Right cardiac atrium (tissue), 5 donors: Measurements from ENCODE around the gene CCDC134. TPM values are rescaled to one million over a fixed set of nuclear protein-coding genes. Genes with fewer than 3 reads are reported as not detected.
"Not testable (repeated sequence)": the region's sequence is repeated elsewhere in the genome, so short reads cannot be mapped to it uniquely, and the experiment has no call there.

Source experiments
- ATAC-seq, 2 donors: fragments of 200-7000 bp; cut with Tn5 transposase; one replicate each; pipeline versions ENCODE4 v1.8.0 to v1.9.1; 2020; ENCODE audit warnings: moderate library complexity in 2 of 2, mild to moderate bottlenecking in 1 of 2
- DNase-seq, 3 donors: peaks; one replicate each; pipeline ENCODE4 v3.0.0-alpha.2; 2020
- H3K27ac ChIP-seq: one replicate; pipeline ENCODE4 v1.5.1; 2013; ENCODE audit warnings: mild to moderate bottlenecking, low read length, control low read depth, moderate library complexity
- H3K27me3 ChIP-seq: one replicate; pipeline ENCODE4 v1.6.1; 2013; ENCODE audit not compliant: control insufficient read depth, insufficient read depth
- H3K4me1 ChIP-seq: one replicate; pipeline ENCODE4 v1.6.1; 2013; ENCODE audit warnings: low read length; ENCODE audit not compliant: control insufficient read depth, insufficient read depth
- H3K4me3 ChIP-seq: one replicate; pipeline ENCODE4 v1.5.1; 2013; ENCODE audit warnings: low read length, control low read depth
- H3K9me3 ChIP-seq: one replicate; pipeline ENCODE4 v1.6.1; 2013; ENCODE audit warnings: low read length; ENCODE audit not compliant: control insufficient read depth
- WGBS: extraction: QIAGEN DNeasy Blood & Tissue Kit; methylation state at CpG from one replicate; pipeline ENCODE4 v1.1.7; 2013; 5-methylcytosine and 5-hydroxymethylcytosine counted together
- intact Hi-C, 4 donors: fragments of 100-400 bp; cut with DNase I; formaldehyde crosslinking; loops; one replicate each; pipeline versions ENCODE4 v1.11.0 to v1.14.0; 2022 to 2023
- polyA plus RNA-seq: library from polyadenylated mRNA; stranded (reverse); fragments of 200-250 nt; gene quantifications from one replicate; pipeline ENCODE4 v1.2.3, GENCODE V29; 2013
- total RNA-seq, 4 donors: library from RNA; stranded (reverse); fragmentation: NEBNext Ultra II Directional; extraction: Animal tissue kit (Norgen Biotek cat#: 25700); gene quantifications; one replicate each; pipeline ENCODE4 v1.2.1, GENCODE V29; 2021
- donor health status: healthy with polysubstance abuse.
- donor health status: DM: no; HTN: yes; CAD: no.
- donor health status: DM: no; HTN: no; CAD: no.
- donor health status: DM: no; HTN: yes; CAD: no; lungs with severe emphysema.
- donor health status: DM: yes; HTN: yes; CAD: no.

CCDC134 gene
- total and polyA plus RNA-seq, 5 donors = 2.2 to 6.6 (median 4.8) TPM

- 11% methylated on average over 14 of the region's 14 CpGs for WGBS
- Histone ChIP-seq H3K27ac (peak overlapping the region; percentile 83), H3K27me3 (no peaks in the 10 kb centered on the region), H3K4me1 (peaks cover 12% of the 10 kb centered on the region), H3K4me3 (peak overlapping the region; percentile 86), H3K9me3 (no peaks in the 10 kb centered on the region)
- DNase-seq (no peak), ATAC-seq (no peak)
- intact Hi-C loops = no loop called here
These were observed 33.8 kb downstream of the CCDC134 start for GRCh38 chr22:41834005-41834944.

- H3K4me3 ChIP-seq, H3K27ac ChIP-seq, intact Hi-C loops, DNase-seq, H3K27me3 ChIP-seq, H3K9me3 ChIP-seq, ATAC-seq: not testable (repeated sequence)
- H3K4me1 ChIP-seq = peaks cover 13% of the 10 kb centered on the region
- WGBS = 88% methylated on average over 8 of the region's 8 CpGs
These were observed 35.0 kb downstream of the CCDC134 start for GRCh38 chr22:41835462-41835861.

- H3K9me3 ChIP-seq = no peaks in the 10 kb centered on the region
- ATAC-seq (no peak), DNase-seq (no peak)
- no peak overlapping the region for H3K4me3 ChIP-seq
- intact Hi-C loops = no loop called here
- no peaks in the 10 kb centered on the region for H3K27me3 ChIP-seq
- peaks cover 17% of the 10 kb centered on the region for H3K4me1 ChIP-seq
- H3K27ac ChIP-seq = no peak overlapping the region
- 90% methylated on average over 2 of the region's 2 CpGs for WGBS
These were observed 36.1 kb downstream of the CCDC134 start for GRCh38 chr22:41836551-41836950.

- intact Hi-C loops = no loop called here
- peak overlapping the region; percentile 64 for H3K27ac ChIP-seq
- 42% methylated on average over 1 of the region's 1 CpG for WGBS
- ATAC-seq (no peak), DNase-seq (no peak)
- H3K4me1 ChIP-seq = peaks cover 17% of the 10 kb centered on the region
- no peaks in the 10 kb centered on the region for H3K9me3 ChIP-seq
- no peak overlapping the region for H3K4me3 ChIP-seq
- H3K27me3 ChIP-seq = no peaks in the 10 kb centered on the region
These were observed 38.6 kb downstream of the CCDC134 start for GRCh38 chr22:41838842-41839618.

GRCh38 chr22:41840216-41840615 is 39.7 kb downstream of the CCDC134 start:
- no peaks in the 10 kb centered on the region for H3K27me3 ChIP-seq
- peaks cover 20% of the 10 kb centered on the region for H3K4me1 ChIP-seq
- intact Hi-C loops = no loop called here
- ATAC-seq = no peak
- 88% methylated on average over 5 of the region's 5 CpGs for WGBS
- no peaks in the 10 kb centered on the region for H3K9me3 ChIP-seq
- no peak overlapping the region for H3K4me3 ChIP-seq
- DNase-seq = no peak
- H3K27ac ChIP-seq = no peak overlapping the region

GRCh38 chr22:41841085-41841712 is 40.7 kb downstream of the CCDC134 start:
- Histone ChIP-seq H3K4me3 (no peak overlapping the region), H3K27me3 (no peaks in the 10 kb centered on the region), H3K4me1 (peaks cover 24% of the 10 kb centered on the region), H3K27ac (peak overlapping the region; percentile 42), H3K9me3 (no peaks in the 10 kb centered on the region)
- WGBS = 28% methylated on average over 3 of the region's 3 CpGs
- DNase-seq (peak in 1 of 3 donors; percentile 61), ATAC-seq (peak; percentile 55 to 66)
- intact Hi-C loops = no loop called here

GRCh38 chr22:41842996-41843970 is 42.8 kb downstream of the CCDC134 start:
- Histone ChIP-seq H3K27me3 (no peaks in the 10 kb centered on the region), H3K4me3 (no peak overlapping the region), H3K4me1 (peaks cover 24% of the 10 kb centered on the region), H3K27ac (no peak overlapping the region), H3K9me3 (no peaks in the 10 kb centered on the region)
- intact Hi-C loops = no loop called here
- WGBS = 92% methylated on average over 8 of the region's 8 CpGs
- no peak for DNase-seq
- no peak for ATAC-seq

GRCh38 chr22:41844036-41844435 is 43.6 kb downstream of the CCDC134 start:
- WGBS = 58% methylated on average over 1 of the region's 1 CpG
- DNase-seq (no peak), ATAC-seq (no peak)
- Histone ChIP-seq H3K27ac (no peak overlapping the region), H3K9me3 (no peaks in the 10 kb centered on the region), H3K4me3 (no peak overlapping the region), H3K27me3 (no peaks in the 10 kb centered on the region), H3K4me1 (peaks cover 23% of the 10 kb centered on the region)
- intact Hi-C loops = no loop called here

GRCh38 chr22:41844513-41844912 is 44.0 kb downstream of the CCDC134 start:
- ATAC-seq (no peak), DNase-seq (no peak)
- H3K4me1 ChIP-seq = peaks cover 20% of the 10 kb centered on the region
- intact Hi-C loops = no loop called here
- H3K4me3 ChIP-seq = no peak overlapping the region
- H3K27ac ChIP-seq = no peak overlapping the region
- no peaks in the 10 kb centered on the region for H3K9me3 ChIP-seq
- 41% methylated on average over 3 of the region's 3 CpGs for WGBS
- no peaks in the 10 kb centered on the region for H3K27me3 ChIP-seq
